Hematopoietic multipotent progenitor cell treated with erythropoietin and hydrocortisone succinate and interleukin-3 and kit ligand, for 6 days (in vitro differentiated cells): ENCODE results near the gene CLDN6.

Experiments used
- DNase-seq: peaks from one replicate; pipeline ENCODE4 v3.0.0-alpha.2; 2015

Gene CLDN6

DNA sequence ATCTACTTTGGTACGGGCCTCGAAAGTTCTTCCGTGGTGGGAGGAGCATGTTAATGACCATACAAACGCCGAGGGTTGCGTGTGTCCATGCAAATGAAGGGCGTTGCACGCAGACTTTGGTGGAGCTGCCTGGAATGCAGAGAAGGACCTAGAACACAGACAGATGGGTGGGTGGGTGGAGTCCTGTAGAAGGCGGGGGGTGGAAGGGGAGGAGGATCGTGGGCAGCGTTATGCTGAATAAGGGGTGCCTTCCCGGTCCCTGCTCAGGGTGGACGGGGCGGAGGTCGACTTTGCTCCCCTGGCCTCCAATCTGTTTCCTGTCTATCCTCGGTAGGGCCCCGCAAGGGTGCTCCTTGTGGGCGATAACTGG is 49.6 kb downstream of the CLDN6 start:
- DNase-seq, result peak; percentile 64

DNA sequence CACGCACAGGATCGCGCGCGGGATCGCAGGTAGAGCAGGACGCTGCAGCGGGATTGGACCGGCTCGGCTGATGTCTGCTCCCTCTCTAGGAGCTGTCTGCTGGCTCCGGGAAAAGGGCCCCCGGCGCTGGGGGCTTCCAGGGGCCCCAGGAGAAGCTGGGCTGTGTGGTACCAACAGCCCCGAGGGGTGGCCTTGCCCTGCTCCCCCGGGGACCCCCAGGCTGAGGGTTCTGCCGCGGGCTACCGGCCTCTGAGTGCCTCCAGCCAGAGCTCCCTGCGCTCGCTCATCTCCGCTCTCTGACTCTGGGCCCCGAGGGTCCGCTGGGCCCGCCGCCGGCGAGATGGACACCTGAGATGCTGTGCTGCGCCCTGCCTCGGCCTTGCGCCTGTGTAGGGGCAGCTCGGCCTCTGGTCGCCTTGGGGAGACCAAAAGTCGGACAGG is 50.2 kb downstream of the CLDN6 start:
- DNase-seq, result no peak

DNA sequence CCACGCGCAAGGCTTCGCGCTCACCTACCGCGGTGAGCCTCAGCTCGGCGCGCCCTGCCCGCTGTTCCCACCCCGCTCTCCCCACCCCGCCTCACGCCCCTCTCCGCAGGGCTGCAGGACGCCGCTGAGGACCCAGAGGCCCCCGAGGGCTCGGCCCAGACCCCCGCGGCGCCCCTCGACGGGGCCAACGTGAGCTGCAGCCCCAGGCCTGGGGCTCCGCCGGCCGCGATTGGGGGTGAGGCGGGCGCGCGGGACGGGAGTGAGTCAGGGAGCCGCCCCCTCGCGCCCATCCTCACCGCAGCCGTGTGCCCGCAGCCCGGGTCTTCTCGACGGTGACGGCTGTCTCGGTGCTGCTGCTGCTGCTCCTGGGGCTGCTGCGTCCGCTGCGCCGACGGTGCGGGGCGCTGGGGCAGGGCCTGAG is 50.8 kb downstream of the CLDN6 start:
- DNase-seq, result no peak

DNA sequence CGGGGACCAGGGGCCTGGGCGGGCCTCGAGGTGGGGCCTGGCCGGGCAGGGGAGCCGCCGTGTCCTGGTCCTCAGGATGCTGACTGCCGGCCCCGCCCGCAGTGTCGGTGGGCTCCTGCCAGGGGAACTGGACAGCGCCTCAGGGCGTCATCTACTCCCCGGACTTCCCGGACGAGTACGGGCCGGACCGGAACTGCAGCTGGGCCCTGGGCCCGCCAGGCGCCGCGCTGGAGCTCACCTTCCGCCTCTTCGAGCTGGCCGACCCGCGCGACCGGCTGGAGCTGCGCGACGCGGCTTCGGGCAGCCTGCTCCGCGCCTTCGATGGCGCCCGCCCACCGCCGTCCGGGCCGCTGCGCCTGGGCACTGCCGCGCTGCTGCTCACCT is 51.2 kb downstream of the CLDN6 start:
- DNase-seq, result no peak

DNA sequence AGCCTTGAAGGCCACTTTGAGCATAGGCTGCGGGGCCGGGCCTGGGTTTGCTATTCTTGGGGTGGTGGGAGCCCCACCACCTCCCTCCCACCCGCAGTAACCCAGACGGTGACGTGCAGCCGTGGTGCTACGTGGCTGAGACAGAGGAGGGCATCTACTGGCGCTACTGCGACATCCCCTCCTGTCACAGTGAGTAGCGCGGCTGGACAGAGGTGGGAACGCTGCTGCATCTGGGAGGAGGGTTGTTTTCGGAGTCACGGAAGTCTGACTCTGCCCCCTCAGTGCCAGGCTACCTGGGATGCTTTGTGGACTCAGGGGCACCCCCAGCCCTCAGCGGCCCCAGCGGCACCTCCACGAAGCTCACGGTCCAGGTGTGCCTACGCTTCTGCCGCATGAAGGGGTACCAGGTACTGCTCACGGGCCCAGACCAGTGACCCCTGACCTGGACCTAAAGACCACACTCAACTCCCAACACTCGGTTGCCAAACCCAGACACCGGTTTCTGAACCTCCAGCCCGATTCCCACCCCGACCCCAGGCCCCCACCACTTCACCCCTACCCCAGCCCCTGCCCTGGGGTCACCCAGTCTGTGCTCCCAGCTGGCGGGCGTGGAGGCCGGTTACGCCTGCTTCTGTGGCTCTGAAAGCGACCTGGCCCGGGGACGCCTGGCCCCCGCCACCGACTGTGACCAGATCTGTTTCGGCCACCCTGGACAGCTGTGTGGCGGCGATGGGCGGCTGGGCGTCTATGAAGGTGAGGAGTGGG is 51.8 kb downstream of the CLDN6 start:
- DNase-seq, result no peak
